Stimulated activated CD8-positive, alpha-beta memory T cell treated with anti-CD3 and anti-CD28 coated beads, Interleukin-15, amount 100 ng/mL, for 24 hours (primary cell): ENCODE measurements around the gene JAKMIP3.
"Not testable (repeated sequence)": the region's sequence is repeated elsewhere in the genome, so short reads cannot be mapped to it uniquely, and the experiment has no call there.

ENCODE experiments used
- DNase-seq: peaks from one replicate; pipeline ENCODE4 v3.0.0-alpha.2; 2020; ENCODE audit warnings: low read depth

The JAKMIP3 gene

DNA sequence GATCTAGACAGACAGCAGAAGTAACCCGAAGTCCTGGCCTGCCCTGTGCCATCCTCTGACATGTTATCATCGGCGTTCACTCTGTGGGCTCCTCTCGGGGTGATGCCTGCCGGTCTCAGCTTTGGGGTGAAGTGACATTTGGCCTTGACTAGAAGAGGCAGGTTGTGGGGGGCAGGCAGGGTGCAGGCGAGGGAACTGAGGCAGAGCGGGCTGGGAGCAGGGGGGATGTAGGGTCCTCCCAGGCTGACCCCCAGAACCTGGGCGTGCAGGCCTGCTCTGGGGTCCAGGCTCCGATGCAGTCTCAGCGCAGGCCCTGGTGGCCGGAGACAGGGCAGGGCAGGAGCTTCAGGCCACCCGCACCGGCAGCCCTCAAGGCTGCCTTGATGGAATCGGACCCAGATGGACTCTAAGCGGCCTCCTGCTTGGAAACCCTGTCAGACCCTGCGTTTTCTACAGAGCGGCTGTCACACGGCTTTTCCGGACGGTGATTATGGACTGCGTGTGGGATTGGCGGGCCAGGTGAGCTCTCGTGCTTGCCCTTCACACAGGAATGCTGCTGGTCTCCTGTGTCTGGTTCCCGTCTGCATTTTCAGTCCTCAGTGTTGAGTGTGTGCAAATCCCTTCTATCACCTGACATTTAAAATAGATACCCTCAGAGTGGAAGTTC is 842 bp upstream of the JAKMIP3 start:
- DNase-seq = no peak

DNA sequence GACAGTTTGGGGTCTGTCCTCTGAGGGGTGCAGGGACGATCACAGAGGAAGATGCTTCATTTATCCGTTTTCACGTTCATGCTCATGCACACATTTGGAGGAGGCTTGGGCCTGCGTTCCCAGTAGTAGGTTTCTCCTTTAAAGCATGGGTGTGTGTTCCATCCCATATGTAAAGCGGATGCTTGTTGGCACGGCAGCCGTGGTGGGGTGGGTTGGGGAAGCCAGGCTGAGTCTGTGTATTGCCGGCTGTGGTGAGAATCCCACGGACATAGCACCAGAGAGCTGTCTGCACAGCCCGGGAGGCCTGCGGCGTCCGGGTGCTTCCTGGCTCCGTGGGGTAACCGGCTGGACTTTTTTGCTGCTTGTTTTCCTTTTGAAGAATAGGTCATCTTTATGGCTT is 440 bp downstream of the JAKMIP3 start:
- DNase-seq = no peak

DNA sequence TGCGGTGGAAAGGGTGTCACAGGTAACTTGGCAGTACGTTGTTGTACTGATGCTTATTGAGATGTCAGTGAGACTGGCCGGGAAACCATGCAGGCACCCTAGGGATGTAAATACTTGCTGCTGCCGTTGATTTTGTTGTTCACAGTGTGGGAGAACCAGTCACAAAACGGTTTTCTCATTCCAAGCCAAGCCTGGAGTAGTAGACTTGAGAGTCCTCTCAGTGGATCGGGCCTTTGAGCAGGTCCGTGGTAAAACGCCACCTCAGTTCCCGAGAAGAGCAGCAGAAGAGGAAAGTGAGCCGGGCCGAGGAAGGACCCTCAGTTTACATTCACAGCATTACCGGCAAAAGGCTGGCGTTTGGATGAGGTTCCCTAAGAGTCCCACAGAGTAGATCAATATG is 1.1 kb downstream of the JAKMIP3 start:
- no peak for DNase-seq

DNA sequence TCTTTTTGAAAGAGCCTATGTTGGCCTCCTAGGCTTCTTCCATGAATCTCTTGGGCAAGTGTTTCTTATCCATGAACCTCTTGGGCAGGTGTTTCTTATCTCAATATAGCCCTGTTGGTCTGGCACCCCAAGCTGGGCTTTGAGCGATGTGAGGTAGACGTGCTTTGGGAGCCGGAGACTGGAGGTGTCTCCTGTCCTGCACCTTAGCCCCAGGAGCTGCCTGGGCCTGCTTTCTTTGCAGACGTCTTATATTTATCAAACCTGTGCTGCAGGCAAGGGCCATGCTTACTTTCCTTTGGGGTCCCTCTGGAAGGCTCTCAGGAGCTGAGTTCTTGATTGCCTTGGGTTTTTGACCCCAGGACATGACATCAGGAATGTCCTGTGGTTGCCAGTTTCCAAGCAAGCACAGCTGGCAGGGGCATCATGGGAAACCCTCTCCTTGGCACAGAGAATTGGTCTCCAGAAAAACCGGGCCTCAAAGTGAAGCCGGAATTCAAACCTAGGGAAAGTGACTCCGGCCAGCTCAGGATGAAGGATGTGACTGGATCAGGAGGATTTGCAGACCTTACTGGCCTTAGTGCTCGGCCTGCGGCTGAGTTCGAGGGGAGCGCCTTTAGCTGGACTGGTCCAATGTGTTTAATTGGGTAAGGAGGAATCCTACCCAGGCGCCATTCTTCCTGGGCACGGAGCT is 2.8 kb downstream of the JAKMIP3 start:
- DNase-seq = no peak

DNA sequence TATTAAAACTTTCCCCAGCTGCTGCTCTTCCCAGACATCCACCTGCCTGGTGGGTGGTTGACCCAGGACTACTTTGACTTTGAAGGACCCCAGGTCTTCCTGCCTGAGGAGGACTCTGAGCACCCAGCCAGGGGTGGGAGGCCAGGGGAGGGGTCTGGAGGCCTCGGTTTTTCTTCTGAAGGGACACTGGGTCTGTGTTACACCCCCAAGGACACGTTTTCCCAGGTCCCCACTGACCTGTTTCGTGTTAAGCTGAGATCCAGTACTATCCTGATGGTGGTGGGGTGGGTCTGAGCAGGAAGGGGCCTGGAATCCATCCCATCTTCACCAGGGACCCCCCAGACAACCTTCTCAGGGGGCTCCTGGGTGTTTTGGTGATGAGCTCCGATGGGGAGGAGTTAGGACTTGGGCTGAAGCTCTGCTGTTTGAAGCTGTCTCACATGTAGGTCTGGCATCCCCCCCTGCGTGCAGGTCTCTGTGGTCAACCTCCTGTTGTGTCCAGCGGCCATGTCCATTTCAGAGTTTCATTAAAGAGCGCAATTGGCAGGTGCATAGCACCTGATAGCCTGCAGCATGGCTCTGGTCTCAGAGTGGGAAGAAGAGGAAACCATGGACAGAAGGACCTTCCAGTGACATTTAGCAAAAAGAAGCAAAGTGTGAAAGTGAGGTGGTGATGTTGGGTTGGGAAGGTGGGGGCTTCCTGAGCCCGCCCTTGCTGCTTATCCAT is 3.5 kb downstream of the JAKMIP3 start:
- no peak for DNase-seq

DNA sequence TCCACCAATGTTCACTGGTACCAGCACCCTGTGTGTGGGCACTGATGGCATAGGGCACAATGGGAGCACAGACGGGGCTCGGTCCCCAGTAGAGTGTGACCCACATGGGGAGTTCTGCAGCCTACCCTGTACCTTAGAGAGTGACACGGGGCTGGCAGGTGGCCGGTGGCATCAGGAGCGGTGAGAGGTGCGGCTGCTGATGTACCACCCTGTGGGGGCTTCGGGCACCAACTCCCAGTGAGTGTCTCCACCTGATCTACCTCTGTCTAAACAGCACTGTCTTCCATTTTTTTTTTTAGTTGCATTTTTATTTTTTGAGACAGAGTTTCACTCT is 4.1 kb downstream of the JAKMIP3 start:
- no peak for DNase-seq

DNA sequence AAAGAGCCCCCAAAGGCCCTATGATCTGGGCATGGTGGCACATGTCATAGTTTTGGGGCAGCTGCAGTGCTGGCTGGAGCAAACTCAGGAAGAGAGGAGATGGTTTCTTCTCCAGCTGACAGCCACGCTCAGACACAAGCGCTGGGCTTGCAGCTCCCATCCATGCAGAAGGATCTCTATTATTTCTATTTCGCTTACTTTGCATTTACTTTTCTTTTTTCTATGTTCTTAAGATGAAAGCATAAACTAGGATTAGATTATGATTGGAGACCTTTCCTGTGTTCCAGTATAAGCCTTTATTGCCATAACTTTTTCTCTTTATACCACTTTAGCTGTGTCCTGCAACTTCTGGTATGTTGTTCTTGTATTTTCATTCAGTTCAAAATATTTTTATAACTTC is 5.0 kb downstream of the JAKMIP3 start:
- DNase-seq = no peak

DNA sequence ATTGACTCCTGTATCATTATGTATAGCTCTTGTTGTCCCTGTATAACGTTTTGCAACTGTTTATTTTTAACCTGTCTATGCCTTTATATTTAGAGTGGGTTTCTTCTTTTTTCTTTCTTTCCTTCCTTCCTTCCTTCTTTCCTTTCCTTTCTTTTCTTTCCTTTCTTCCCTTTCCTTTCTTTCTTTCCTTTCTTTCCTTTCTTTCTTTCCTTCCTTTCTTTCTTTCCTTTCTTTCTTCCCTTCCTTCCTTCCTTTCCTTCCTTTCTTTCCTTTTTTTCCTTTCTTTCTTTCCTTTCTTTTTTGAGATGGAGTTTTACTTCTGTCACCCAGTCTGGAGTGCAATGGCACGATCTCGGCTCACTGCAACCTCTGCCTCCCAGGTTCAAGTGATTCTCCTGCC is 5.9 kb downstream of the JAKMIP3 start:
- DNase-seq = no peak

DNA sequence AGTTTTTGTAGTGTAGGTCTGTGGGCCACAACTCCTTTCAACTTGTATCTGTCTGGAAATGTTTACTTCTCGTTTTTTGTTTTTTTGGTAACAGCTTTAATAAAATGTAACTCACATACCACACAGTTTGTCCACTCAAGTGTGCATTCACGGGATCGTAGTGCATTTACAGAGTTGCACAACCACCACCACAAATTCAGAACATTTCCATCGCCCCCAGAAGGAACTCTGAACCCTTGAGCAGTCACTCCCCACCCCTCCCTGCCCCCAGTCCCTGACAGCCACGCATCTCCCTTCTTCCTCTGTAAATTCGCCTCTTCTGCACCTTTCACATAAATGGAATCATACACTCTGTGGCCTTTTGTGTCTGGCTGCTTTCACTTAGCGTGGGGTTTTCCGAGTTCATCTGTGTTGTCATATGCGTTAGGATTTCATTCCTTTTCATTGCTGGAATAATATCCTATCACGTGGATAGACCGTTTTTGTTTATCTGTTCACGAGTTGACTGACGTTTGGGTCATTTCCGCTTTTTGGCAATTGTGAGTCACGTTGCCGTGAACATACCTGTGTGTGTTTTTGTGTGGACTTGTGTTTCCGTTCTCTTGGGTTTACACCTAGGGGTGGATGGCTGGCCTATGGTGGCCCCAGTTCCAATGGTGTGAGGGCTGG is 10.3 kb downstream of the JAKMIP3 start:
- DNase-seq = no peak

DNA sequence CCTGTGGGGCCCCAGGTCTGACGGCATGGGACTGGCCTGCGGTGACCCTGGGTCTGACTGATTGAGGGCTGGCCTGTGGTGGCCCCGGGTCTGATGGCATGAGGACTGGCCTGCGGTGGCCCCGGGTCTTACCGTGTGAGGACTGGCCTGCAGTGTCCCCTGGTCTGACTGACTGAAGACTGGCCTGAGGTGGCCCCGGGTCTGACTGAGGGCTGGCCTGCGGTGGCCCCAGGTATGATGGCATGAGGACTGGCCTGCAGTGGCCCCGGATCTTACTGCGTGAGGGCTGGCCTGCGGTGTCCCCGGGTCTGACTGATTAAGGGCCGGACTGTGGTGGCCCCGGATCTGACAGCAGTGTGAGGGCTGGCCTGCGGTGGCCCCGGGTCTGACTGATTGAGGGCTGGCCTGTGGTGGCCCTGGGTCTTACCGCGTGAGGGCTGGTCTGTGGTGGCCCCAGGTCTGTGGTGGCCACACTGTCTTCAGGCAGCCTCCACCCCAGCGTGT is 10.9 kb downstream of the JAKMIP3 start:
- DNase-seq = no peak

DNA sequence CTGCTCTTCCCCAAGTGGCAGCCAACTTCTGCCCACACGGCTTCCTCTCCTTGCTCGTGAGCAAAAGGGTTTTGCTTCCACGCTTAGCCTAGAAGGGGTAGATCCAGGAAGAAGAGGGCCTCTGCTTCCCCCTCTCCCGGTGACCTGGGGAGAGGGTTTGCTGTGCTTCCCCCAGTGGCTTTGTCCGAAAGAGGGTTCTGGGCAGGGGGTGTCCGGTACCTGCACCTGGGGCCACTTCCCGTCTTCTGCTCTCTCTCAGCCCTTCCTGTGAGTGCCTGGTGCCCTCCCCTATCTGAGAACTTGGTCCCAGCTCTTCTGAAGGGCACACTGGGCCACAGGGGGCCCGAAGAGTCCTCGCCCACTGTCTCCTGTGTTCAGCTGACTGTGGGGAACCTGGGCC is 11.3 kb downstream of the JAKMIP3 start:
- DNase-seq = no peak

DNA sequence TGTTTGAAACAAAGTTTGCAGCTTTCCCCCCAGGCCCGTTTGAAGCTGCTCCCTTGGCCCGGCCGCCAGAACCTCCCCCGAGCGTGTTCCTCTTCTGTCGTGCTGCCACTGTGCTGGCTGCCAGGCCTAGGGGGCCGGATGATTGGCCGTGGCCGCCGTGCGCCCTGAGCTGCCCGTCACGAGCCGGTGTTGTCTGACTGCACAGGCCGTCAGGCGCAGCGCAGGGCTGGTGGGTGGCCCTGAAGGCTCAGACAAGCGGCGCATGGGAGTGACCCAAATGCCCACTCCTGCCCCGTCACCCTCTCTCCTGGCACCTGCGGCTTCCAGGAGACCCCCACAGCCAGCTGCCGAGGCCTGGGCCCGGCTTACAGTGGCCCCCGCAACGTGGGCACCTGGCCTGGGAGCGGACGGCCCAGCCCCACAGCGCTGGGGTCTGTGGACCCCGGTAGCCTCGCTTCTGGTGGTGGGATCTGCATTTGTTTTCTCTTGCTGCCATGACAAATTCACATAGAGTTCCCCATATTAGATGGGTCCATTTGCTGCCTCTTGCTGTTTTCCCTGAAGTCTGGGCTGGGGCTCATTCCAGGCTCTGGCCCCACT is 13.1 kb downstream of the JAKMIP3 start:
- DNase-seq = no peak

DNA sequence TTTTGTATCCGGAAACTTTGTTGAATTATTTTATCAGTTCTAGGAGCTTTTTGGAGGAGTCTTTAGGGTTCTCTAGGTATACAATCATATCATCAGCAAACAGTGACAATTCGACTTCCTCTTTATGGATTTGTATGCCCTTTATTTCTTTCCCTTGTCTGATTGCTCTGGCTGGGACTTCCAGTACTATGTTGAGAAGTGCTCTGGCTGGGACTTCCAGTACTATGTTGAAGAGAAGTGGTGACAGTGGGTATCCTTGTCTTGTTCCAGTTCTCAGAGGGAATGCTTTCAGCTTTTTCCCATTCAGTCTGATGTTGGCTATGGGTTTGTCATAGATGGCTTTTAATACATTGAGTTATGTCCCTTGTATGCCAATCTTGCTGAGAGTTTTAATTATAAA is 18.6 kb downstream of the JAKMIP3 start:
- DNase-seq = not testable (repeated sequence)

DNA sequence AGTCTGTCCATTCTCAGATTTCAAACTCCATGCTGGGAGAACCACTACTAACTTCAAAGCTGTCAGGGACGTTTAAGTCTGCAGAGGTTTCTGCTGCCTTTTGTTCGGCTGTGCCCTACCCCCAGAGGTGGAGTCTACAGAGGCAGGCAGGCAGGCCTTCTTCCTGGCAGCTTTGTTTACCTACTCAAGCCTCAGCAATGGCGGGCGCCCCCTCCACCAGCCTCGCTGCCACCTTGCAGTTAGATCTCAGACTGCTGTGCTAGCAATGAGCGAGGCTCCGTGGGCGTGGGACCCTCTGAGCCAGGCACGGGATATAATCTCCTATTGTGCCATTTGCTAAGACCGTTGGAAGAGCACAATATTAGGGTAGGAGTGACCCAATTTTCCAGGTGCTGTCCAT is 27.5 kb downstream of the JAKMIP3 start:
- DNase-seq = not testable (repeated sequence)

DNA sequence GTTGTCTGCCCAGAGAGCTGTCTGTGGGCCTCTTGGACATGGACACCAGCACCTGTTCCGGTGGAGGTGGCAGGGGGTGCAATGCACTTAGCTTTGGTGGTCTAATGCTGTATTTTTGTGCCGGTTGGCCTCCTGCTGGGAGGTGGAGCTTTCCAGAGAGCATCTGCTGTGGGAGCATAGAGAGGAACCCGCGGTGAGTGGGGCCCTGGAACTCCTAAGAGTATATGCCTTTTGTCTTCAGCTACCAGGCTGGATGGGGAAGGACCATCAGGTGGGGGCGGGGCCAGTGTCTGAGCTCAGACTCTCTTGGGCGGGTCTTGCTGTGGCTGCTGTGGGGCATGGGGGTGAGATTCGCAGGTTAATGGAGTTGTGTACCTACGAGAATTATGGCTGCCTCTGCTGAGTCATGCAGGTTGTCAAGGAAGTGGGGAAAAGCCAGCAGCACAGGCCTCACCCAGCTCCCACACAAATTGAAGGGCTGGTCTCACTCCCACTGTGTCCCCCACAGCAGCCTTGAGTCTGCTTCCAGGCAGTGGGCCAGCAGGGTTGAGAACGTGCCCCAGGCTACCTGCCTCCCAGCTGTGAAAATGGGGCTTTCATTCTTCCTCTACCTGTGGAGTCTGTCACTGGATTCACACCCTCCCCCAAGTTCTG is 29.0 kb downstream of the JAKMIP3 start:
- DNase-seq = no peak

DNA sequence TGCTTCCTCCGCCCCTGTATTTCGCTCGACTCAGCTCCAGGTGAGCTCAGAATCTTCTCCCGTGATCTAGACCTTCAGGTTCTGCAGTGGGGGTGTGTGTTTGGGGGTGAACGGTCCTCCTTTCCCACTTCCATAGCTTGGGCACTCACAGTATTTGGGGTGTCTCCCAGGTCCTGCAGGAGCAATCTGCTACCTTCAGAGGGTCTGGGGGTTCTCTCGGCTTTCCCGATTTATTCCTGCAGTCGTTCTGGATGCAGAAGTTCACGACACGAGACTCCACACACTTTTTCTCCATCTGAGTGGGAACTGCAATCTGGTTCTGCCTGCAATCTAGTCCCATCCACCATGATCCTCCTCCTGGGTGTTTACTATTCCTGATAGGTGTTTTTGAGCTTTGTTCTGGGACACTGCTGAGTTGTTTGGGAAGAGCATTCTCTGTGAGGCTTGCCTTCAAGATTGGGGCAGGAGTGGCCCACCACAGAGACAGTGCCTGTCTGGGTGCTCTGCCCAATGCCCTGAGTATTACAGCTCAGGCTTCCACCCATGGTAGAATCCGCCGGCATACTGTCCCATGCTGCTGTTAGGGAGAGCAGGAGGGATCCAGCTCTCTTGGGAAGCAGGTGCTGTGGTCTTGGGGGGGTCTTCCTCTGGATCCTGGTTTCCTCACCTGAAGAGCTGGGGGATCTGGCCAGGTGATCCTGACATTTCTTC is 29.8 kb downstream of the JAKMIP3 start:
- no peak for DNase-seq

DNA sequence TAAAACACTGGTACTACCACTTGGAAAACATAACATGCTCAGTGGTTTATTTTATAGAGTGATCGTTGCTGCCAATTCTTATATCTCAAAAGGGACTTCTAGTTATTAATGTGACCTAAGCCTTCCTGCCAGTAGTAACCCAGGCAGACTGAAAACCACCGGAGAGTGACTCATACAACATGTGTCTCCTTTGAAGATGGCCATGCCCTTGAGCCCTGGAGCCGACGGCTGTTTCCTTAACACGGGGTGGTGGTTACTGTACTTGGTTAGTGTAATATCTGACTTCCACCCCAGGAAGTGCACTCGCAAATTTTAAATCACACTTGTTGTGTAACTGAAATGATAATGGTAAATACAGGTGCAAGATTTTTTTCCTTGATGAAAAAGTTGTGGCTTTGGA is 30.5 kb downstream of the JAKMIP3 start:
- no peak for DNase-seq

DNA sequence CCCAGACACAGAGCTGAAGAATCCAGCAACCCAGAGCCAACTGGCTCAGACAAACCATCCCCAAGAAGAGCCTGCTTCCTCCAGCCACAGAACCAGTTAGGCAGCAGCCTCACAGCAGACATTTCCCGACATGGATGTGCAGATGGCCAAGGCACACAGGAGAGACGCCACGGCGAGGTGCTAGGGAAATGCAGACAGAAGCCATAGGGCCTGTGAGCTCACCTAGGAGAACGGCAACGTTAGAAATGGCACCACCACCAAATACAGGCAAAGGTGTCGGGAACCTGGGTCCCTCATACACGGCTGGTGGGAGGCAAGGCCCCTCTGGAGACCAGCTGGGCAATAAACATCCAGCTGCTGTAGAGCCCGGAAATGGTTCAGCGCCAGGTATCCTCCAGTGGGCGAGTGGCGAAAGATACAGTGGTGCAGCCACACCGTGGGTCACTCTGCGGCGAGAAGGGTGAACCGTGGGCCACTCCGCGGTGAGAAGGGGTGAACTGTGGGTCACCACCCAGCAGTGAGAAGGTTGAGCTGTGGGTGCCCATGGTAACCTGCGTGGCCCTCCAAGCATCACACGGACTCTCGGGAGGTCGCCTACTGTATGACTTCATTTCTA is 31.2 kb downstream of the JAKMIP3 start:
- no peak for DNase-seq

DNA sequence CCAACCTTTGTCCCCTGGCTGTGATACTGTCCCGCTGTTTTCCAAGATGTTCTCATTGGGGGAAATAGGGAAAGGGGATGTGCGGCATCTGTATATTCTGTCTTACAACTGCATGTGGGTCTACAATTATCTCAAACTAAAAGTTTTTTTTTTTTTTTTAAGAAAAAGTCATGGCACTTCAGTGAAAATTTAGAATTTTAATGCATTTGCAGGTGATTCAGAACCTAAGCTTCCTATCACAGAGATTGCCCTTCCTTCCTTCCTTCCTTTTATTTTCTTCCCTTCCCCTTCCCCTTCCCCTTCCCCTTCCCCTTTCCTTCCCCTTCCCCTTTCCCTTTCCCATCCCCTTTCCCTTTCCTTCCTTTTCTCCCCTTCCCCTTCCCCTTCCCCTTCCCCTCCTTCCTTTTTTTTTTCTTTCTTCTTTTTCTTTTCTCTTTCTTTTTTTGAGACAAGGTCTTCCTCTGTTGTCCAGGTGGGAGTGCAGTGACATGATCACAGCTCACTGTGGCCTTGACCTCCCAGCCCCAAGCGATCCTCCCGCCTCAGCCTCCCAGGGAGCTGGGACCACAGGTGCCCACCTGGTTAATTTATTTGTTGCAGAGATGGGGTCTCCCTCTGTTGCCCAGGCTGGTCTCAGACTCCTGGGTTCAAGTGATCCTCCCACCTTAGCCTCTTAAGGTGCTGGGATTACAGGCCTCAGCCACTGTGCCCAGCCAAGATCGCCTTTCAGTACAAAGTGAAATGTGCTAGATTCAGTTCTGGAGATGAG is 32.0 kb downstream of the JAKMIP3 start:
- no peak for DNase-seq
